Anterior cingulate cortex (tissue), 58 donors: ENCODE data around the gene UGT3A1.
A peak's percentile ranks its signal among the peaks of the same experiment; 100 is the strongest.
"Not testable (repeated sequence)": the region's sequence is repeated elsewhere in the genome, so short reads cannot be mapped to it uniquely, and the experiment has no call there.

Experiments used
- DNase-seq, 58 donors: peaks; one replicate each; lab custom pipeline; 2025; lab: John Stamatoyannopoulos, UW

Gene UGT3A1

GRCh38 chr5:35996076-35996475 is 4.9 kb upstream of the UGT3A1 start:
- no peak for DNase-seq

GRCh38 chr5:35990520-35990919 is 670 bp downstream of the UGT3A1 start:
- no peak for DNase-seq

DNA sequence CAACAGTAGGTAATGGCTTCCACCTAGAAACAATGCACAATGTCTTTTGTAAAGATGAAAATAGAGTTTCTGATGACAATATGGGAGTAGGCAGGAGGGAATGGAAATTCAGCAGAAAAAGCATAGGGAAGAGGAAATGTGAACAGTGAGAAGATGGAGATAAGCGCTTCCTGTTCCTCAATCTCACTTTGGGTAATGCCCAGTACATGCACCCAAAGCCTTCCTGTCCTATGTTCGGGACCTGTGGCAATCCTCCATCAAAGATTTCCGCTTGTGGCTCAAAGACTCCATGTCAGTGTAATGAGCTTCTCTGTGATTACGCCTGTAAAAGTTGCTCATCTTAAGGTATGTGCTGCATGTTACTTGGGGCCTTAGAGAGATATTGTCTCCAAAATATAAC is 2.7 kb downstream of the UGT3A1 start:
- no peak for DNase-seq

GRCh38 chr5:35987776-35988175 is 3.4 kb downstream of the UGT3A1 start:
- no peak for DNase-seq

DNA sequence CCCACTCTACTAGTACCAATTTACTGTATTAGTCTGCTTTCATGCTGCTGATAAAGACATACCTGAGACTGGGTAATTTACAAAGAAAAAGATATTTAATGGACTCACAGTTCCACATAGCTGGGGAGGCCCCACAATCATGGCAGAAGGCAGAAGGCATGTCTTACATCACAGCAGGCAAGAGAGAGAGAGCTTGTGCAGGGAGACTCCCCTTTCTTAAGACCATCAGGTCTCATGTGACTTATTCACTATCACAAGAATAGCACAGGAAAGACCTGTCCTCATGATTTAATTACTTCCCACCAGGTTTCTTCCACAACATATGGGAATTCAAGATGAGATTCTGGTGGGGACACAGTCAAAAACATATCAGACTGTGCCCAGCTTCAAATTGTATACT is 11.5 kb downstream of the UGT3A1 start:
- DNase-seq: no peak

- not testable (repeated sequence) for DNase-seq
Observed at GRCh38 chr5:35976859-35977258, 14.3 kb downstream of the UGT3A1 start.

GRCh38 chr5:35974570-35974969 is 16.6 kb downstream of the UGT3A1 start:
- no peak for DNase-seq

- no peak for DNase-seq
Observed at GRCh38 chr5:35971878-35972210, 19.3 kb downstream of the UGT3A1 start.

DNA sequence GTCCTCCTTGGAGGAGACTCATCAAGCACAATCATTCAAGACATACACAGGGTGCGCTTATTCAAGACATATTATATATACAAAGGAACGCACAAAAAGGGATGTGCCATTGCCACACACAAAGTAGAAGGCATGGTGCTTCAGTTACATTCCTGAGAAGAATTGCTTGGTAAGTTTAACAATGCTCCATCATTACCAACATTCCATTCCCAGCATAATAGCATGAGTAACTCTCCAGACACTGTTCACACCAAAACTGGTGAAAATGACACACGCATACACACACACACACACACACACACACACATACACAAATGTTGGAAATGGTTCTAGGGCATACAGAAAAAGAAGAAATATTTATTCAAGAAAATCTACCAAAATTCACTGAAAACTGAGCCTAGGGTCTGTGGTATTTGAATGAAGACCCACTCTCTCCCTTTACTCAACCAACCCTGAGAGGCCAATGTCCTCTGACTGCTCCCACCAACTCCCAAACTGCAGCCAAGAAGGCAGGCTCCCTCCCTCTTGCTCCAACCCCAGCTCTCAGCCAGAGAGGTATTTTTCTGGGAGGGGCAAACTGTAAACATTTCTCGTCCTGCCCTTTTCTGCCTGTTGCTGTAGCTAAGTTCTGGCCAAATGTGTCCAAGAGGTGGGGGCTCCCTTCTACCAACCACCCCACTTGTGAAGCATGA is 19.9 kb downstream of the UGT3A1 start:
- no peak for DNase-seq

DNA sequence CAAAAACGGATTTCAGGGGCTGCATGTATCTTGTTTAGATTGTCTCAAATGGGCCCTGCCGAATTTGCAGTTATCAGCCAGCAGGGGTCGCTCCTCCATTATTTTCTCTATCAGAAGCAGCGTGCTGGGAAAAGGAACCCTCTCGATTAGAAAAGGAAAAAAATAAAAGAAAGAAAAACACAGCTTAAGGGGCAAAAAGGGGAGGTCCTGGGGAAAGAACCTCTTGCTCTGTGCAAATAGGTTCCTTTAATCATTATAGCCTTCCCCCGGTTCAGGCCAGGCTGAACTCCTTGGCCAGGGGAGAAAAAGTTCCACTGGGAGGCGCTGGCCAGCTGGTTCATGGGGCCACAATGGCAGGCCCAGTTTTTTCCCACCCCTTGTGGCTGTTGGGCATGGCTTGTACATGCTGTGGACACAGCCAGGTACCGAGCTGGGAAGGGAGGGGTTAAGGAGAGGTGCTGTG is 27.8 kb downstream of the UGT3A1 start:
- no peak for DNase-seq

- DNase-seq: no peak
Observed at GRCh38 chr5:35960328-35960727, 30.9 kb downstream of the UGT3A1 start.

- no peak for DNase-seq
Observed at GRCh38 chr5:35956429-35956828, 34.8 kb downstream of the UGT3A1 start.

GRCh38 chr5:35954175-35954574 is 37.0 kb downstream of the UGT3A1 start:
- no peak for DNase-seq

- no peak for DNase-seq
Observed at GRCh38 chr5:35947085-35947484, 44.1 kb downstream of the UGT3A1 start.

- no peak for DNase-seq
Observed at GRCh38 chr5:35939639-35940038, 51.6 kb downstream of the UGT3A1 start.

- peak in 35 of 58 donors; percentile 2 to 63 (median 14) for DNase-seq
Observed at GRCh38 chr5:35938568-35939227, 52.5 kb downstream of the UGT3A1 start, which contains the start of gene CAPSL. TSS of gene CAPSL (minus strand) at chr5:35938622. CDS start at chr5:35921120, 17,502 bp downstream.

DNA sequence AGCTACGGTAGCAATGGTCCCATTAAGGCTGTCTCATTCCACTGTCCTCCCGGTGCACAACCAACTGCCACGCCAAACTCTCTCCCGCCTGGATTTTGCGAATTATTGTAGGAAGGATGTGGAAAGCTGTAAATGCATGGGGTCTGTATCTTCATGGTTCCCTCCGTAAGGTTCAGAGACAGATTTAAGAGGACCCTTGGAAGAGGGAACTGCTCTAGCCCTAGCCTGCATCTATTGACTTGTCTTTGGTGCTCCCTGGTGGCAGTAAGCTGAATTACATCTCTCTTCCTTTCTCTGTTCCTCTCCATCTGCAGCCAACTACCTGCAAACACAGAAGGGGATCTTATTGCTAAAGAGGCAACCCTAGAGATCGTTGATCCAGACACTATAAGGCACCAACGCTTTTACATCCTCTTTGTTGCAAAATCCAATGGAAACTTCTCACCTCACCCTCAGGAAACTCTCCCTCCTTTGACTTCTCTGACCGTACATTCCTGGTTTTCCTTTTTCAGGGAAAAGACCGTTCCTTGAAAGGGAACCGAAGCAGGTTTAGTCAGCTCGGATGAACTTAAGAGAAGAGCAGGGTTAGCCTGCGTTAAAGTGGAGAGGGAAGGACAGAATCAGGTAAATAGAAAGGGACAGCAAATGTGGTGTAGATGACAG is 64.7 kb downstream of the UGT3A1 start:
- peak in 47 of 58 donors; percentile 5 to 77 (median 35) for DNase-seq

- peak in 55 of 58 donors; percentile 10 to 79 (median 50) for DNase-seq
Observed at GRCh38 chr5:35924950-35925722, 66.1 kb downstream of the UGT3A1 start.

- no peak for DNase-seq
Observed at GRCh38 chr5:35924122-35924949, 66.9 kb downstream of the UGT3A1 start.

- no peak for DNase-seq
Observed at GRCh38 chr5:35922468-35922867, 68.7 kb downstream of the UGT3A1 start.
